Measurements from ENCODE around the gene SLC7A8. TPM values are rescaled to one million over a fixed set of nuclear protein-coding genes. Genes with fewer than 3 reads are reported as not detected.
A peak's percentile ranks its signal among the peaks of the same experiment; 100 is the strongest.

The SLC7A8 gene
- total RNA-seq, 1 experiment from 2014 or later: 3.8 TPM

GRCh38 chr14:23177181-23177580 lies 6.3 kb downstream of the SLC7A8 start:
- no peaks in the 10 kb centered on the region for H4K20me1 ChIP-seq (ENCODE audit: low read length)
- DNase-seq: peak; percentile 15
- CTCF ChIA-PET: no interaction called here

GRCh38 chr14:23175823-23176222 lies 7.6 kb downstream of the SLC7A8 start:
- Histone ChIP-seq H3K27ac (ENCODE audit: low read length) (no peak overlapping the region), H3K9me2 (replicated peaks; ENCODE audit: low read length) (no peaks in the 10 kb centered on the region), H3K4me2 (ENCODE audit: low read length) (no peak overlapping the region), H3K27me3 (ENCODE audit: low read length) (peaks cover 19% of the 10 kb centered on the region; the same call in 1 of the 2 replicates), H3F3A (ENCODE audit: low read length, unreplicated experiment) (no peaks in the 10 kb centered on the region), H3K9me3 (ENCODE audit: low read length) (no peaks in the 10 kb centered on the region), H2AFZ (ENCODE audit: low read length) (no peak overlapping the region), H3K4me3 (ENCODE audit: low read length) (no peak overlapping the region), H3K36me3 (ENCODE audit: low read depth, low read length) (no peaks in the 10 kb centered on the region), H4K20me1 (ENCODE audit: low read length) (no peaks in the 10 kb centered on the region), H3K4me1 (ENCODE audit: insufficient read depth, low read length) (no peaks in the 10 kb centered on the region), H3K79me2 (ENCODE audit: low read length) (no peaks in the 10 kb centered on the region), H3K9ac (ENCODE audit: low read length) (no peak overlapping the region)
- peak; percentile 23 for DNase-seq
- BruUV-seq (replicated peaks): no TSS peak
- ChIA-PET CTCF (interaction anchor here (1.1 kb wide), 1 partner anchor 55 kb away, joined by 3 read pairs; no protein-coding TSS in a partner anchor), POLR2A (ENCODE audit: unreplicated experiment) (no interaction called here)
- intact Hi-C loops (cut with micrococcal nuclease): no loop called here
- no peak for TF ChIP-seq CTCF (conservative IDR thresholded peaks at IDR 0.05; ENCODE audit: low read depth, low read length)
- no peak for TF ChIP-seq EZH2phosphoT487 (IDR thresholded peaks at IDR 0.05; ENCODE audit: borderline replicate concordance, low read length)
- no peak for TF ChIP-seq EZH2 (IDR thresholded peaks at IDR 0.05; ENCODE audit: low read length, unreplicated experiment)
- 0 out of 2 replicates have a peak, but pooled peaks have one; percentile 29 for ATAC-seq

More at GRCh38 chr14:23177181-23177580, 6.3 kb downstream of the SLC7A8 start:
- H3K79me2 ChIP-seq (ENCODE audit: low read length): no peaks in the 10 kb centered on the region
- H3F3A ChIP-seq (ENCODE audit: low read length, unreplicated experiment): no peaks in the 10 kb centered on the region
- TF ChIP-seq CTCF (conservative IDR thresholded peaks at IDR 0.05; ENCODE audit: low read depth, low read length) (no peak), EZH2phosphoT487 (IDR thresholded peaks at IDR 0.05; ENCODE audit: borderline replicate concordance, low read length) (no peak), EZH2 (IDR thresholded peaks at IDR 0.05; ENCODE audit: low read length, unreplicated experiment) (no peak)
- POLR2A ChIA-PET (ENCODE audit: unreplicated experiment): interaction anchor here (0.6 kb wide), 1 partner anchor 155 kb away, joined by 5 read pairs; no protein-coding TSS in a partner anchor
- intact Hi-C loops (cut with micrococcal nuclease): no loop called here
- H3K27ac ChIP-seq (ENCODE audit: low read length): no peak overlapping the region
- no peaks in the 10 kb centered on the region for H3K36me3 ChIP-seq (ENCODE audit: low read depth, low read length)
- no peak overlapping the region for H3K4me2 ChIP-seq (ENCODE audit: low read length)
- no peak overlapping the region for H3K9ac ChIP-seq (ENCODE audit: low read length)
- no peaks in the 10 kb centered on the region for H3K9me3 ChIP-seq (ENCODE audit: low read length)
- H2AFZ ChIP-seq (ENCODE audit: low read length): no peak overlapping the region
- ATAC-seq: no peak
- peaks cover under 1% of the 10 kb centered on the region; the same call in 1 of the 2 replicates for H3K4me1 ChIP-seq (ENCODE audit: insufficient read depth, low read length)
- no TSS peak for BruUV-seq (replicated peaks)
- peaks cover 12% of the 10 kb centered on the region; the same call in 1 of the 2 replicates for H3K27me3 ChIP-seq (ENCODE audit: low read length)
- H3K4me3 ChIP-seq (ENCODE audit: low read length): no peak overlapping the region
- H3K9me2 ChIP-seq (replicated peaks; ENCODE audit: low read length): no peaks in the 10 kb centered on the region

- ATAC-seq: no peak
- no peak overlapping the region for H3K4me2 ChIP-seq (ENCODE audit: low read length)
- DNase-seq: no peak
- H3K9me2 ChIP-seq (replicated peaks; ENCODE audit: low read length): no peaks in the 10 kb centered on the region
- no peaks in the 10 kb centered on the region for H4K20me1 ChIP-seq (ENCODE audit: low read length)
- no peak overlapping the region for H3K9ac ChIP-seq (ENCODE audit: low read length)
- no TSS peak for BruUV-seq (replicated peaks)
- ChIA-PET POLR2A (ENCODE audit: unreplicated experiment) (no interaction called here), CTCF (no interaction called here)
- intact Hi-C loops (cut with micrococcal nuclease): no loop called here
- H3K79me2 ChIP-seq (ENCODE audit: low read length): no peaks in the 10 kb centered on the region
- no peak overlapping the region for H2AFZ ChIP-seq (ENCODE audit: low read length)
- H3K4me3 ChIP-seq (ENCODE audit: low read length): no peak overlapping the region
- TF ChIP-seq EZH2phosphoT487 (IDR thresholded peaks at IDR 0.05; ENCODE audit: borderline replicate concordance, low read length): no peak
- no peak for TF ChIP-seq CTCF (conservative IDR thresholded peaks at IDR 0.05; ENCODE audit: low read depth, low read length)
- no peak for TF ChIP-seq EZH2 (IDR thresholded peaks at IDR 0.05; ENCODE audit: low read length, unreplicated experiment)
- no peaks in the 10 kb centered on the region for H3K9me3 ChIP-seq (ENCODE audit: low read length)
- no peaks in the 10 kb centered on the region for H3K4me1 ChIP-seq (ENCODE audit: insufficient read depth, low read length)
- H3K27ac ChIP-seq (ENCODE audit: low read length): no peak overlapping the region
- 0 out of 2 replicates have a peak, but pooled peaks cover 15% of the 10 kb centered on the region for H3K27me3 ChIP-seq (ENCODE audit: low read length)
- no peaks in the 10 kb centered on the region for H3F3A ChIP-seq (ENCODE audit: low read length, unreplicated experiment)
- H3K36me3 ChIP-seq (ENCODE audit: low read depth, low read length): no peaks in the 10 kb centered on the region
Observed at GRCh38 chr14:23174296-23175184, 8.9 kb downstream of the SLC7A8 start.

Data from PC-3 (cell line).